ENCODE measurements around the gene BTN1A1.
"Not testable (repeated sequence)": the region's sequence is repeated elsewhere in the genome, so short reads cannot be mapped to it uniquely, and the experiment has no call there.

BTN1A1 gene

GRCh38 chr6:26544473-26544872 lies 44.4 kb downstream of the BTN1A1 start:
- no peaks in the 10 kb centered on the region for H3K27me3 ChIP-seq (ENCODE audit: control insufficient read depth, insufficient read depth, low read length)
- no peaks in the 10 kb centered on the region for H3K9me3 ChIP-seq (replicated peaks; ENCODE audit: low read length)
- H3K36me3 ChIP-seq (ENCODE audit: insufficient read depth, low read length): peaks cover 35% of the 10 kb centered on the region
- no peak overlapping the region for H3K4me2 ChIP-seq (ENCODE audit: low read length)
- no peak overlapping the region for H3K9ac ChIP-seq (ENCODE audit: low read depth, low read length)
- H3K4me3 ChIP-seq (ENCODE audit: low read length): no peak overlapping the region
- H3K4me1 ChIP-seq (ENCODE audit: control insufficient read depth, insufficient read depth, low read length): peaks cover 6% of the 10 kb centered on the region

GRCh38 chr6:26545627-26546026 lies 45.5 kb downstream of the BTN1A1 start:
- Histone ChIP-seq H3K9ac (ENCODE audit: low read depth, low read length) (no peak overlapping the region), H3K36me3 (ENCODE audit: insufficient read depth, low read length) (peaks cover 30% of the 10 kb centered on the region), H3K9me3 (replicated peaks; ENCODE audit: low read length) (no peaks in the 10 kb centered on the region), H3K27me3 (ENCODE audit: control insufficient read depth, insufficient read depth, low read length) (no peaks in the 10 kb centered on the region), H3K4me2 (ENCODE audit: low read length) (no peak overlapping the region), H3K4me3 (ENCODE audit: low read length) (no peak overlapping the region), H3K4me1 (ENCODE audit: control insufficient read depth, insufficient read depth, low read length) (no peaks in the 10 kb centered on the region)

- H3K27me3 ChIP-seq (ENCODE audit: control insufficient read depth, insufficient read depth, low read length); H3K9me3 ChIP-seq (replicated peaks; ENCODE audit: low read length); H3K9ac ChIP-seq (ENCODE audit: low read depth, low read length); H3K4me1 ChIP-seq (ENCODE audit: control insufficient read depth, insufficient read depth, low read length); H3K4me3 ChIP-seq (ENCODE audit: low read length); H3K4me2 ChIP-seq (ENCODE audit: low read length): not testable (repeated sequence)
- peaks cover 29% of the 10 kb centered on the region for H3K36me3 ChIP-seq (ENCODE audit: insufficient read depth, low read length)
These were observed 47.3 kb downstream of the BTN1A1 start for GRCh38 chr6:26547363-26547762.

- Histone ChIP-seq H3K4me1 (ENCODE audit: control insufficient read depth, insufficient read depth, low read length) (peaks cover 3% of the 10 kb centered on the region), H3K36me3 (ENCODE audit: insufficient read depth, low read length) (peaks cover 12% of the 10 kb centered on the region), H3K4me2 (ENCODE audit: low read length) (peak overlapping the region; percentile 76), H3K27me3 (ENCODE audit: control insufficient read depth, insufficient read depth, low read length) (no peaks in the 10 kb centered on the region), H3K9me3 (replicated peaks; ENCODE audit: low read length) (no peaks in the 10 kb centered on the region), H3K4me3 (ENCODE audit: low read length) (peak overlapping the region; percentile 73), H3K9ac (ENCODE audit: low read depth, low read length) (peak overlapping the region; percentile 61)
These were observed 50.3 kb downstream of the BTN1A1 start for GRCh38 chr6:26550250-26550993.

GRCh38 chr6:26552205-26552604 lies 52.1 kb downstream of the BTN1A1 start:
- no peaks in the 10 kb centered on the region for H3K36me3 ChIP-seq (ENCODE audit: insufficient read depth, low read length)

GRCh38 chr6:26552640-26553188 lies 52.6 kb downstream of the BTN1A1 start:
- Histone ChIP-seq H3K9ac (ENCODE audit: low read depth, low read length) (peak overlapping the region; percentile 56), H3K4me1 (ENCODE audit: control insufficient read depth, insufficient read depth, low read length) (peaks cover 8% of the 10 kb centered on the region), H3K4me3 (ENCODE audit: low read length) (peak overlapping the region; percentile 72), H3K27me3 (ENCODE audit: control insufficient read depth, insufficient read depth, low read length) (no peaks in the 10 kb centered on the region), H3K36me3 (ENCODE audit: insufficient read depth, low read length) (no peaks in the 10 kb centered on the region), H3K9me3 (replicated peaks; ENCODE audit: low read length) (no peaks in the 10 kb centered on the region), H3K4me2 (ENCODE audit: low read length) (peak overlapping the region; percentile 80)

More at GRCh38 chr6:26552205-26552604, 52.1 kb downstream of the BTN1A1 start:
- no peak overlapping the region for H3K4me2 ChIP-seq (ENCODE audit: low read length)
- H3K4me1 ChIP-seq (ENCODE audit: control insufficient read depth, insufficient read depth, low read length): peaks cover 8% of the 10 kb centered on the region
- H3K9ac ChIP-seq (ENCODE audit: low read depth, low read length): no peak overlapping the region
- H3K9me3 ChIP-seq (replicated peaks; ENCODE audit: low read length): no peaks in the 10 kb centered on the region
- H3K27me3 ChIP-seq (ENCODE audit: control insufficient read depth, insufficient read depth, low read length): no peaks in the 10 kb centered on the region
- no peak overlapping the region for H3K4me3 ChIP-seq (ENCODE audit: low read length)

GRCh38 chr6:26553264-26553634 lies 53.1 kb downstream of the BTN1A1 start:
- H3K27me3 ChIP-seq (ENCODE audit: control insufficient read depth, insufficient read depth, low read length): no peaks in the 10 kb centered on the region
- H3K9me3 ChIP-seq (replicated peaks; ENCODE audit: low read length): no peaks in the 10 kb centered on the region
- peaks cover 8% of the 10 kb centered on the region for H3K4me1 ChIP-seq (ENCODE audit: control insufficient read depth, insufficient read depth, low read length)
- H3K4me3 ChIP-seq (ENCODE audit: low read length): peak overlapping the region; percentile 72
- H3K9ac ChIP-seq (ENCODE audit: low read depth, low read length): peak overlapping the region; percentile 57
- H3K4me2 ChIP-seq (ENCODE audit: low read length): peak overlapping the region; percentile 80
- H3K36me3 ChIP-seq (ENCODE audit: insufficient read depth, low read length): no peaks in the 10 kb centered on the region

GRCh38 chr6:26553635-26554446 lies 53.7 kb downstream of the BTN1A1 start:
- Histone ChIP-seq H3K4me2 (ENCODE audit: low read length) (peak overlapping the region; percentile 80), H3K27me3 (ENCODE audit: control insufficient read depth, insufficient read depth, low read length) (no peaks in the 10 kb centered on the region), H3K9ac (ENCODE audit: low read depth, low read length) (peak overlapping the region; percentile 57), H3K9me3 (replicated peaks; ENCODE audit: low read length) (no peaks in the 10 kb centered on the region), H3K36me3 (ENCODE audit: insufficient read depth, low read length) (no peaks in the 10 kb centered on the region), H3K4me3 (ENCODE audit: low read length) (peak overlapping the region; percentile 72), H3K4me1 (ENCODE audit: control insufficient read depth, insufficient read depth, low read length) (peaks cover 8% of the 10 kb centered on the region)

- no peaks in the 10 kb centered on the region for H3K27me3 ChIP-seq (ENCODE audit: control insufficient read depth, insufficient read depth, low read length)
- no peaks in the 10 kb centered on the region for H3K36me3 ChIP-seq (ENCODE audit: insufficient read depth, low read length)
- H3K4me2 ChIP-seq (ENCODE audit: low read length): peak overlapping the region; percentile 80
- H3K4me3 ChIP-seq (ENCODE audit: low read length): peak overlapping the region; percentile 61
- H3K9me3 ChIP-seq (replicated peaks; ENCODE audit: low read length): no peaks in the 10 kb centered on the region
- H3K4me1 ChIP-seq (ENCODE audit: control insufficient read depth, insufficient read depth, low read length): peaks cover 8% of the 10 kb centered on the region
- peak overlapping the region; percentile 14 for H3K9ac ChIP-seq (ENCODE audit: low read depth, low read length)
These were observed 54.3 kb downstream of the BTN1A1 start for GRCh38 chr6:26554447-26554696.

GRCh38 chr6:26554697-26555504 lies 54.8 kb downstream of the BTN1A1 start:
- no peaks in the 10 kb centered on the region for H3K9me3 ChIP-seq (replicated peaks; ENCODE audit: low read length)
- H3K4me2 ChIP-seq (ENCODE audit: low read length): peak overlapping the region; percentile 80
- no peaks in the 10 kb centered on the region for H3K27me3 ChIP-seq (ENCODE audit: control insufficient read depth, insufficient read depth, low read length)
- H3K4me1 ChIP-seq (ENCODE audit: control insufficient read depth, insufficient read depth, low read length): peaks cover 8% of the 10 kb centered on the region
- peak overlapping the region; percentile 14 for H3K9ac ChIP-seq (ENCODE audit: low read depth, low read length)
- peak overlapping the region; percentile 61 for H3K4me3 ChIP-seq (ENCODE audit: low read length)
- no peaks in the 10 kb centered on the region for H3K36me3 ChIP-seq (ENCODE audit: insufficient read depth, low read length)
